Stimulated activated CD4-positive, alpha-beta T cell treated with anti-CD3 and anti-CD28 coated beads, Interleukin-2, amount 100 ng/mL, for 4 hours (primary cell): Measurements from ENCODE around the gene KIAA1614.
"Not testable (repeated sequence)": the region's sequence is repeated elsewhere in the genome, so short reads cannot be mapped to it uniquely, and the experiment has no call there.

Experiments used
- DNase-seq: peaks from one replicate; pipeline ENCODE4 v3.0.0-alpha.2; 2020; ENCODE audit warnings: low read depth

KIAA1614 gene

DNA sequence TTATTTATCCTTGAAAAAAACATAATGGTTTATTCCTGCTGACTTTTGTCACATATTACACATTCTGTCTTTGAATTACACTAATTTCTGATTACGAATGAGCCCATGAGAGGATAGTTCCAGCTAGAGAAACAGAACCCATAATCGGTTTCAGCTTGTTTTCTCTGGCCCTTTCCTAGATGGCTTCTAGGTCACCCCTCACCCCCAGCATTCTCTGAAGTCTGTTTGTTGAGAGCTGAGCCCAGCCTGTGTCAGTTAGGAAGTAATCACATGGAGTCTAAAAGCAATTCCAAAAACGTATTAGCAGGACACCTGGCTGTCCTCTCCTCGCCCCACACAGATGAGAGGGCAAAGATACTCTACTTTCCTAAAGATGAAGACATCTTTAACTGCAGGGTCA lies 48.9 kb downstream of the KIAA1614 start:
- no peak for DNase-seq

DNA sequence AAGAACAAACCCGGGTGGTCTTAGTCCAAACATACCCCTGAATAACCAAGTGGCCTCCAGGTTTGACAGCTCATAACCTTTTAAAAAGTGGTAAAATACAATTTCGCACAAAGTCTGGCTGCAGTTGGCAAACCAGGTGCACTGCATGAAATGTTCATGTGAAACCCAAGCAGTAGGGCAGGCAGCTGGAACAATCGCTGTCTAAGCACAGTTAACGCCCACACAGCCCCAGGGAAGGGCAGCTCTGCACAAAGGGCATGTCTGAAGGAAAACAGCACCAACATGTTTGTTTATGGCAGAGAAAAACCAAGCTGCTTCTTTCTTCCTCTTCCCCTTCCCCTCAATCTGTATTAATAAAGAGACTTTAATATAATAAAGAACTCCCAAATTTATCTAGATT lies 49.5 kb downstream of the KIAA1614 start:
- no peak for DNase-seq

DNA sequence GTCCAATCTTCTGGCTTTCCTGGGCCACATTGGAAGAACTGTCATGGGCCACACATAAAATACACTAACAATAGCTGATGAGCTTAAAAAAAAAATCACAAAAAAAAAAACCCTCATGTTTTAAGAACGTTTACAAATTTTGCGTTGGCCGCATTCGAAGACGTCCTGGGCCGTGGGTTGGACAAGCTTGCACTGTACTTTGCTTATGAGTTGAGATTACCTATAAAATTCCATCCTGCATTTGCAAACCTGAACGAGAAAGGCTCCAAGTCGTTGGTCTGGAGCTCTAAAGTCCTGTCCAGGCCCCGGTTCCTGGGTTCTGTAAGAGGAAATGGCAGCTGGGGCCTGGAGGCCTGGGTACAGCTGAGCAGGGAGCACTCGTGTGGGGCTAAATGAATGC lies 51.4 kb downstream of the KIAA1614 start:
- DNase-seq: no peak

DNA sequence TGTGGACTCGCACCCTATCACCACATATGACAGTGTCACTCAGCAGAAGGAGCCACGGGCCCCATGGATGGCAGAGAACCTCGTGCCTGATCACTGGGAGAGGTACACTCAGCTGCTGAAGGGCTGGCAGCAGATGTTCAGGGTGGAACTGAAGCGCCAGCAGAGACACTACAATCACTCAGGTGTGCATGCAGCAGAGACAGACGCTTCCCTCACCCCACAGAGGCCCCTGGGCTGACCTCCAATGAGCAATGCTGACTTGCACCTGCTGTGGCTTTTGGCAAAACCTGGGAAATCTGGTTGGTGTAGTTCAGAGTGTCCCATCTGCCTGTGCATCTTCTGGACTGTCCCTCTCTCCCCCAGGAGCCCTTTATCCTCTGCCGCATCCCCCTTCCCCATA lies 51.9 kb downstream of the KIAA1614 start:
- no peak for DNase-seq

DNA sequence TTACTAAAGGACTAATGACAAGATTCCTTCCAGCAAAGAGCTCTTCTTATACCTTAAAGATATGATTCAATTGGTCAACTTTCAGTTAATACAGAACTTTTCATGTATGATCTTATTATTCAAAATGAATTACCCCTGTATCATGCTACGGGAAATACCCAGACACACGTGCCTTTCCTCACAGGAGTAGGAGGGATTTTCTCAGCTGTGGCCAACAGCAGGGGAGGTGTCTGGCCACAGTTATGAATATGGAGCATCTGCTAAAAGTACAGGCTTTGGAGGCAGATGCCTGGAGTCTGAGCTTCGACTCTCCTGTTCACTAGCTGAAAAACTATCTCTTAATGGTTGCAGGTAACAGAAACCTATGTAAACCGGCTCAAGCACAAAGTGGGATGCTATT lies 53.6 kb downstream of the KIAA1614 start:
- no peak for DNase-seq

DNA sequence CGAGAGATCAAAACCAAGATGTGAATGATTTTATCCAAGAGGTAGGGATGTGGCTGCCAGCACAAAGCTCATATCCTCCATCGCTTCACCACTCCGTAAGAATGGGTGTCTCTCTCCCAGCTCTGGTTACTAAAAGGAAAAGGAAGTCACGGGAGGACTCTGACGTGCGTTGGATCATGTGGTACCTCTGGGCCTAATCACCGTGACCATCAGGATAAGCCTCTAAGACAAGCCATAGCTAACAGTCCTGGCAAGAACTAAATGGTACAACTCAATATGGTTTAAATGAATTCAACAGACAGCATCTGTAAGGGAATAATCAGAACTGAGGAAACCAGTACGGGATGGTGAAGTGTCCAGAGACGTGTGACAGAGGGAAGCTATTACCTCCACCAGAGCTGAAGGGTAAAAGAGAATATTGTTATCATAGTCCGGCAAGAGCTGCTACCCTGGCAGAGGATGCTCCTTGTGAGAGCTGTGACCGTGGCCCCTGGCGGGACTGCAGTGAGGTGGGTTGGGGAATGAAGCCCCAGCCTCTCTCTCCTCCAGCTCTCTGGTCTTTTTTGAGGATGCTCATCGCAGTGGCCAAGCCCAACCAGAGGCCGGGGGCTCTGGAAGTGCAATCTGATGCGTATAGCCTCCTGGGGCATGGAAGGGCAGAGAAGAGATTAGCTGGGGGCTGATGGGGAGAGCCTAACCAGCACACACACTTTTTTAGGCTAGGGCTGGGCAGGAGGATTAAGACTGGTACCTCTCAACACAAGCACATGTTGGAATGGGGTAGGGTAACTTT lies 54.2 kb downstream of the KIAA1614 start:
- no peak for DNase-seq

GRCh38 chr1:180967558-180967957 lies 54.9 kb downstream of the KIAA1614 start:
- no peak for DNase-seq

DNA sequence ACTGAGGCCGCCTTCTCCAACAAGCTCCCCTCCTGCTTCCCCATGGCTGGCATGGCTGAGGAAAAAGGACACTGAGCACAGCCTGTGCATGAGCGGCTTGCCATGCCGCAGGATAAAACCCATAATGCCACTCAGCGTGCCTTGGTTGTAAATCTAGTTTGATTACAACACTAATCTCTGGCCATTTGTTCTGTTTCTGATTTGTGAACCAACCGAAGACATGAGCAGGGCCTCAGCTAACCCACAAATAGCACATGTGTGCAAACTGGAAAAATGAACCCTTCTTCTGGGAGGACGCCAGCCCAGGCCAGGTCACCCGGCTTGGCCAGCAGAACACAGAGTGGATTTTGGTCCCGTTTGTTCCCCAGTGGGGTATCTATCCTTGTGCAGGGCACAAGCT lies 56.1 kb downstream of the KIAA1614 start:
- DNase-seq: not testable (repeated sequence)

- DNase-seq: no peak
Measured at GRCh38 chr1:180969434-180969833, 56.7 kb downstream of the KIAA1614 start.

DNA sequence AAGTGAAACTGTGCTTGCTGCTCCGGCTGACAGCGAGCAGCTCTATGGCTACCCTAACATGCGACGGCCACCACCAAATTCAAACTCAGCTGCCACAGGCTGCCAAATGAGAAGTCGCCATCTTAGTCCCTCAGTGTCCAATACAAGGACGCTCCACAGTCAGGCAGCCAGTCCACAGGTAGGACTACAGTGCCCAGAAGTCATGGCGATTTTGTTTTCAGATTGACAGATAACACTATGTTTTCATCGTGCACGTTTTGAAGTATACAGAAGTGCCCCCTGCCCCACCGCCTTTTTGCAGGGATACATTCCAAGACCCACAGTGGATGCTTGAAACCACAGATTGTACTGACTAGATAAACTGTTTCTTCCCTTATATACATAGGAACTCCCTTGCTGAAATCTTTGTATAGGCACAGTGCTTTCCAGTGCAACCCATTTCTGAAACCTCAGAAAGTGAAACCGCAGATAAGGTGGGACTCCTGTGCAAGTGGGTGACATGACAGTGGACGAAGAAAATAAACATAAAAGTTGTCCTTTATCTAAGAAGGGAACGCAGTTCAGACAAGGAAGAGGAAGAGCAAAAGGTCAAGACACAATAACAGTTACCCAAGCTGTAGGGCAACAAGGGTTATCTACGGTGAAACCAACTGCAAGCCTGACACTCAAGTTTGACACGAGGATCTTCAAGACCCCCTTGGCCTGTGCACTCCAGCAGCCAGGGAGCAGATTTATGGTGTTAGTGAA lies 57.8 kb downstream of the KIAA1614 start:
- no peak for DNase-seq

DNA sequence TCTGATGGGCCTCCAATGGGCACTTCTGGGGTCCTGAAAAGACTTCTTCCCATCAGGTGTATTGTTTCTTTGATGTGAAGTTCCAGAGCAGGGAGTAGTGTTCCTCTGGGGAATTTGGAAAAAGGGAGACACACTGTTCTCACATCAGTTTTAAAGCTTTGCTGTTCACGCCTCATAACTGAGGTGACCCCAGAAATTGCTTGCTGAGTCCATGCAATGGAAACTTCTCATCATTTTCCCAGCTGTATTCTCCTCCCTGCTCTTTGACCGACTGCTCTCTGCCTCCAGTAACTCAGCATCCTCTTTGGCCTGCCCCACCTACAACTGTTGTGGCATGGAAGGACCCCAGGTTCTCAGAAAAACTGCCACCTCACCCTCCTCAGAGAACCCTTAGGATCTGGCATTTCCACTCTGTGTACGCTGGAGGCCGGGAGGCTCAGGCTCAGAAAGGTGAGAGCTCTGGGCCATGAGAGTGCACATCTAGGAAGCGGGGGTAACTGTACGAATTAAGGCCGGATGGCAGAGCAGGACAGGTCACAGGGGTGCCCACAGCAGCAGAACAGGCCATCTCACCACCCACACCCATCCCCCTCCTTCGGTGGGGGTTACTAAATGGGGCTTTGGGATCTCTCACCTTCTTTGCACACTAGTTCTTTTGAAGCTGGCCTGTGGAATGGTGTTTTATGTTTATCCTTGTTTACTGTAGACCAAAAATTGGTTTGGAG lies 58.7 kb downstream of the KIAA1614 start:
- DNase-seq: no peak

- no peak for DNase-seq
Measured at GRCh38 chr1:180973369-180973768, 60.7 kb downstream of the KIAA1614 start.

DNA sequence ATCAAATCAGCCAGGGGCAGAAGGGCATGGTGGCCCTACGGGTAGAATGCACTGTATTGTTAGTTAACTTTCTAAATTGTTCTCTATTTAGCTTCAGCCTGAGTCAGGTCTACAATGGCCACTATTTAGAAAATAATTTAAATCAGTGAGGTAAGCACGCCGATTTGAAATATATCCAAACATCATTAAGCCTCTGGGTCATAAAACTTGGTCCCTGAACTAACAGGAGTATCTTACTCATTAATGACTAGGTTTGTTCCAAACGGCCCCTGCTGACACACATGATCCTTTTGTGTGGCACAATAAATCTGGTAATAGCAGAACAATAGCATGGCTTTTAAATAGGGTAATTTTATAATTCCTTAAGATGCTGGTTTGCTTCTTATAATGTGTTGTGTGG lies 61.5 kb downstream of the KIAA1614 start:
- DNase-seq: no peak

GRCh38 chr1:180975551-180975950 lies 62.9 kb downstream of the KIAA1614 start:
- DNase-seq: no peak

GRCh38 chr1:180976191-180976590 lies 63.5 kb downstream of the KIAA1614 start:
- no peak for DNase-seq

GRCh38 chr1:180976732-180977357 lies 64.1 kb downstream of the KIAA1614 start:
- no peak for DNase-seq

- DNase-seq: peak; percentile 24
Measured at GRCh38 chr1:180981596-180982387, 69.1 kb downstream of the KIAA1614 start.

DNA sequence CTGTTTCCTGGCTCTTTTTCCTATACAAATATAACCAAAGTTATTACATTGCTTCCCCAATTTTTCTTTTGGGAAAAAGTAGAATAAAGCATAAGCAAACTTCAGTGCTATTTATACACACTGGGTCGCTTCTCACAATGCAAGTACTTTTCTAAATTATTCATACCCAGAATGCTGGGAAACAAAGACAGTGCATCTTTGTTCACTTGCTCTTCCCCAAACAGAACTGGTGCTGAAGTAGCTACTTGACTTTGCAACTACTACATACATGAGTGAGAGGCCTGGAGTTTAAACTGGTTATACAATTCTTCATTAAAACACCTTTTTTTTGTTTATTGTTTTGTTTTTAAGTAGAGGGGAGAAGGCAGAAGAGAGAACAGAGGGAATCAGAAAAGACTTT lies 69.7 kb downstream of the KIAA1614 start:
- no peak for DNase-seq

- DNase-seq: no peak
Measured at GRCh38 chr1:180988253-180988752, 75.6 kb downstream of the KIAA1614 start.

- no peak for DNase-seq
Measured at GRCh38 chr1:180994262-180994661, 81.6 kb downstream of the KIAA1614 start.

GRCh38 chr1:180997843-180998504 lies 85.3 kb downstream of the KIAA1614 start:
- DNase-seq: no peak
